HEK293T (cell line): ENCODE measurements around the gene ABHD12B.

Experiments used
- ARNT ChIP-seq: fragments of 450-650 bp; IDR thresholded peaks from 2 replicates; pipeline ENCODE4 v1.6.1; 2017; ENCODE audit warnings: mild to moderate bottlenecking
- BHLHE40 ChIP-seq: fragments of 450-650 bp; IDR thresholded peaks from 2 replicates; pipeline ENCODE4 v1.6.1; 2016; ENCODE audit warnings: mild to moderate bottlenecking, moderate library complexity, borderline replicate concordance
- CTBP1 ChIP-seq: fragments of 450-650 bp; IDR thresholded peaks from 2 replicates; pipeline ENCODE4 v1.6.1; 2016; ENCODE audit warnings: borderline replicate concordance
- FOXA1 ChIP-seq: fragments of 450-650 bp; IDR thresholded peaks from 2 replicates; pipeline ENCODE4 v1.6.1; 2016; ENCODE audit warnings: mild to moderate bottlenecking
- FOXK2 ChIP-seq: fragments of 450-650 bp; IDR thresholded peaks from 2 replicates; pipeline ENCODE4 v1.6.1; 2016; ENCODE audit warnings: mild to moderate bottlenecking
- FOXM1 ChIP-seq: fragments of 450-650 bp; IDR thresholded peaks from 2 replicates; pipeline ENCODE4 v1.6.1; 2017; ENCODE audit warnings: mild to moderate bottlenecking, borderline replicate concordance
- HDGF ChIP-seq: fragments of 450-650 bp; IDR thresholded peaks from 2 replicates; pipeline ENCODE4 v1.6.1; 2017; ENCODE audit warnings: antibody characterized with exemption, borderline replicate concordance
- PKNOX1 ChIP-seq: fragments of 450-650 bp; IDR thresholded peaks from 2 replicates; pipeline ENCODE4 v1.6.1; 2016
- SUZ12 ChIP-seq: fragments of 450-650 bp; IDR thresholded peaks from 2 replicates; pipeline ENCODE4 v1.6.1; 2016; ENCODE audit warnings: mild to moderate bottlenecking
- ZNF384 ChIP-seq: fragments of 450-650 bp; IDR thresholded peaks from 2 replicates; pipeline ENCODE4 v1.6.1; 2016

GRCh38 chr14:50941151-50941550 lies 69.3 kb downstream of the ABHD12B start:
- TF ChIP-seq BHLHE40 (no peak), FOXM1 (no peak), SUZ12 (no peak), ARNT (no peak), HDGF (no peak), ZNF384 (no peak), FOXK2 (no peak), PKNOX1 (no peak), CTBP1 (no peak), FOXA1 (no peak)
